Frontal cortex (tissue), 4 donors: ENCODE data around the gene AJUBA. TPM values are rescaled to one million over a fixed set of nuclear protein-coding genes. Genes with fewer than 3 reads are reported as not detected.
A peak's percentile ranks its signal among the peaks of the same experiment; 100 is the strongest.
"Not testable (repeated sequence)": the region's sequence is repeated elsewhere in the genome, so short reads cannot be mapped to it uniquely, and the experiment has no call there.

Source experiments
- DNase-seq, 2 donors: peaks; one replicate each; pipeline ENCODE4 v3.0.0; 2012; ENCODE audit warnings: low spot score in 2 of 2
- FAIRE-seq: peaks from 2 replicates; lab custom pipeline; 2012; peaks lifted over from hg19 to GRCh38; lab: Jason Lieb, UNC
- total RNA-seq: library from RNA; depleted of rRNA; stranded (reverse); fragments of >200 nt; gene quantifications from one replicate; pipeline ENCODE4 v1.2.3, GENCODE V29; 2014
- donor health status: control.
- donor health status: control.
- donor health status: control.

AJUBA gene
- 4.5 TPM for total RNA-seq

DNA sequence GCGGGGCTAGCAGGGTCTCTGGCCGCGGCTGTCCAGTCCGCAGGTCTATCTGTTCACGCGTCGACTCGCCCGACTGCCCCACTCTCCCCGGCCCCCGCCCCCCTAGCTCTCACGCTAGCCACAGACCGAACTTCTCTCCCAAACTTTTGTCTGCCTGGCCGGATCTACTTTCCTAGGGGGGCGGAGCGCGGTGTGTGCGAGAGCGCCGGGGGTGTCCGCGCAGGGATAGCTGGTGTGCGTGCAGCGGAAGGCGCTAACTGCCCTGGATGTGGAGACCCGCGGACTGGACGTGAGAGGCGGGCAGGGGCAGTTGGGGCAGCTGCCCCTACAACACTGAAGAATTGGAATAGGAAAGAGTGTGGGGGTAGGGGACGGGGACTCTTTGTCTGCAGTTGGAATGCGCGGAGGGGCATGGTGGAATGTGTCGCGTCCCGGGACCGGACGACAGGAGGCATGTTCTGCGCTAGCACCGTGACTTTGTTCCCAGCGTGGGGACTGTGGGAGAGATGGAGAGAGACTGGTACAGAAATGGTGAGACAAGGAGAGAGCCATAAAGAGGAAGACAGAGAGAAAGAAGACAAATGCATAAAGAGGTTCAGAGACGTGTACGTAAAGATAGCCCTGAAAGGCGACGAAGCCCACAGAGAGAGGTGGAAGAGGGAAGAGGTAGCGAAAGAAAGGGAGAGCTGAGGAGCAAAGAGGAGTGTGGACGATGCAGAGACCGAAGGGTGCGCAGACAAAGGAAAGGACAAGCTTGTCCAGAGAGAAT, at the start of gene AJUBA:
AJUBA (minus strand) TSS at position 75 of the 769 bp plus-strand sequence. CDS start 285 bp downstream, outside the sequence.
- FAIRE-seq (no peak), DNase-seq (peak; percentile 67 to 81)

DNA sequence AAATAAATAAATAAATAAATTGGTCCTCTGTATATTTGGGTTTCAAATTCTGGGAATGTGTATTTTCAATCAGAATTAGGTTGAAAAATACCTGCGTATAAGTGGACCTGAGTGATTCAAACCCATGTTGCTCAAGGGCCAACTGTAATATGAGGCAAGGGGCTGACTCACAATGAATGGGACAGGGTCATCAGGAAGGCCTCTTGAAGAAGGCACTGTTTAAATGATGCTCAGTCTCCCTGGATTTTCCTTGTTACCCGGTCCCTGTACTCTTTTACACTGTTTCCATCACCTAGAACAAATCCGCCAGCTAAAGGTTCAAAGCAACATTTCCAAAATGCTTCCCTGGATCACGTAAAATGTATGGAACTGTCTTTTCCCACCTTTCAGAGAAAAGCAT, 48.6 kb upstream of the AJUBA start:
- DNase-seq (no peak), FAIRE-seq (no peak)

GRCh38 chr14:23028799-23029198, 46.4 kb upstream of the AJUBA start:
- DNase-seq (no peak), FAIRE-seq (no peak)

- no peak for FAIRE-seq
- DNase-seq = no peak
These were observed 42.9 kb upstream of the AJUBA start for GRCh38 chr14:23025151-23025814.

DNA sequence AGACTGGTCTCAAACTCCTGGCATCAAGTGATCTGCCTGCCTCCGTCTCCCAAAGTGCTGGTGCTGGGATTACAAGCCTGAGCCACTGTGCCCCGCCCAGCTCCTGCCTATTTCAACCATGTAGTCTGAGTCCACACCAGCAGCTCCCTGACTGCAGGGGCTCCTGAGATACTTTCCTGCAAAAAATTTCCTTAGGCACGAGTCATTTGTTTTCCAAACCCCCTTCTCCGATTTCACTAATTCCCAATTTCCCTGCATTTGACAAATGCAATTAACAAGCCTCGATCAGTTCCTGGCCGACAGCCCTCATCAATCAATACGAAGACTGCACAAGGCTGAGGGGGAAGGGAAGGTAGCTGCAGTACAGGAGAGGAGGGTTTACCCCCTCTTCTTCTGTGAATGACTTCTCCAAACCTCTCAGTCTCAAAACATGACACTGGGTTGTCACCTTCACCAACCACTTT, 42.3 kb upstream of the AJUBA start:
- no peak for DNase-seq
- FAIRE-seq = no peak

DNA sequence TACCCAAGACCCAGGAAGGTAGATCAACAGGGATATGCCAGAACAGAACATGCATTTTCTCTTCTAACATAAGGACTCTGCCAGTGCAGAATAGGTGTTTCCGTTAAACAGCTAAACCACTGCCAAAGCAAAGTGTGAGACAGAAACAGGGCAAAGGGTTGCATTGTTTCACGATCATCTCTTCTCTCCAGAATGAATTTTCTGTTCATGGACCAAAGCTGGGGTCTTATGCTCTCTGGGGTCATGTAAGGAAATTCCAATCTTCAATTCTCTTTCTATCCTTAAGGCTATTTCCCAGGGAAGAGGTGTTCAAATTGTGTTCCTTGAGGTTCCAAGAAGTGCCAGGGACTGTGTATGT, 41.4 kb upstream of the AJUBA start:
- DNase-seq = no peak
- FAIRE-seq = no peak

GRCh38 chr14:23023022-23023794, 40.9 kb upstream of the AJUBA start:
- DNase-seq = no peak
- no peak for FAIRE-seq

DNA sequence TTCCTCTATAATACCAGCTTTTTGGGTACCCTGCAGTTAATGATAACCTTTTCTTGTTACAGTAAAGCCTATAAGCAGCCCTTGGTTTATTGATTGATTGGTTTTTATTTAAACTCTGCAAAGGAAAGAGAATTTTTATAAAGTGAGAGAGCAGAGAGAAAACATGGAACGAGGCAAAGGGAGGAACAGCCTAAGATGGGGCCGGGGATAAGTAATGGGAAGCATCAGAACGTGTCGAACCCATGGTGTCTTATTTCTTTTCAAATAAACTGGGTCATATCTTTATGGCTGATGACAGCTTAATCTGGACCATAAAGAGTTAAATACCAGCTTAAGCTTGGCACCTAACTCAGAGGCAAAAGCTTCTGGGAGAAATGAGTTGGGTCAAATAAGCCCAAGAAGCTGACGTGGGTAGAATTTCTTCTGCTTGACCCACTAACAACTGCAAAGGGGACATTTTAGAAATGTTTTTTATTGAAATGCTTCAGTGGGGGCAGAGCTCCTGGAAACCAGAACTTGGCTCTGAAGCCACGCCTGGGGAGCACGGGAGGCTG, 39.6 kb upstream of the AJUBA start:
- DNase-seq (no peak), FAIRE-seq (no peak)

DNA sequence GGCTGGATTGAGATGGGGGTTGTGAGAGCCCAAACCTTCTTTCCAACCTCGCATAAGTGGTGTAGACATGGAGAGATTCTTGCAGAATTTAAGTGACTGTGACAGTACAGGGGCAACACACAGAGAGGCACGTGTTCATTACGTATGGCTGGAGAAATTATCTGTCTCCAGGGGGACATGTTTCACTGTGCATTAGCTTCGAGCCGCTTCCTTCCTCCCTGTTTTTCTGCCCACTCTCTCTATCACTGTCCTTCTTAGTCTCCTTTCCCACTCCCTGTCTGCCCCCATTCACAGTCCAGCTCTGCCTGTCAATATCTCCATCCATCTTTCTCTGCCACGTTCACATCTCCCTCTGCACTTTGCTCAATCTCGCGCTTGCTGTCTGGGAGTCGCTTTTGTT, 39.1 kb upstream of the AJUBA start:
- no peak for FAIRE-seq

DNA sequence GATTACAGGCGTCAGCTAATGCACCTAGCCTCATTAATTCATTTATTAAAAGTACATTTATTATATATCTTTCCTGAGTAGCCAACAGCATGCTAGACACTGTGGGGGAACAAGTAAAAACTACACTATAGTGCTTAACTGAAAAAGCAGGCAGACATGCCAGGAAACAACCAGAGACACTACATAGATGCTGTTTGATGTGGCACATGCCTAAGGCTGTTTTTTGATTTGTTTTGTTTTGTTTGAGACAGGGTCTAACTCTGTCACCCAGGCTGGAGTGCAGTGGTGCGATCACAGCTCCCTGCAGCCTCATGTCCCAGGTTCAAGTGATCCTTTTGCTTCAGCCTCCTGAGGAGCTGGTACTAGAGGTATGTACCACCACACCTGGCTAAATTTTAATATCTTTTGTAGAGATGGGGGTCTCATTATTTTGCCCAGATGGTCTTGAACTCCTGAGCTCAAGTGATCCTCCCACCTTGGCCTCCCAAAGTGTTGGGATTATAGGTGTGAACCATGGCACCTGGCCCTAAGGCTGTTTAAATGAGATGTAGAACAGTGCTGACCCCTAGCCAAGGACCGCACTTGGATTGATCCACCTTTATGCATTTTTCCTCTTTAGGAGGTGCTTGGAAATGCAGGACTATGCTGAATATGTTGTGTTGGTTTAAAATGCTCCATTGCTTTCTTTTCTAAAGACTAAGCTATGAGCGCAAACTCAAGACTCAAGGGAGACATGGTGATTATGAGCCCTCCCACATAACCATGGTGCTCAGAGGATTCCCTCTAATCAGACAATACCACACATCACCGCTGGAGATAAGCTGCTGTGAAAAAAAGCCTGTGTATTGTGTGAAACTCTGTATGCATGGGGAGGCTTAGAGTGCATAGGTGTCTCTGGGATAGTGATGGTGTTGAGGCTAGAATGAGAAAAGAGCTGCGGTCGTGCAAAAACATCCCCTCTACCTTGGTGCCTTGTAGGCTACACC, 38.1 kb upstream of the AJUBA start:
- FAIRE-seq = no peak
- DNase-seq = no peak

More for the DNA sequence above, 39.1 kb upstream of the AJUBA start:
- no peak for DNase-seq

DNA sequence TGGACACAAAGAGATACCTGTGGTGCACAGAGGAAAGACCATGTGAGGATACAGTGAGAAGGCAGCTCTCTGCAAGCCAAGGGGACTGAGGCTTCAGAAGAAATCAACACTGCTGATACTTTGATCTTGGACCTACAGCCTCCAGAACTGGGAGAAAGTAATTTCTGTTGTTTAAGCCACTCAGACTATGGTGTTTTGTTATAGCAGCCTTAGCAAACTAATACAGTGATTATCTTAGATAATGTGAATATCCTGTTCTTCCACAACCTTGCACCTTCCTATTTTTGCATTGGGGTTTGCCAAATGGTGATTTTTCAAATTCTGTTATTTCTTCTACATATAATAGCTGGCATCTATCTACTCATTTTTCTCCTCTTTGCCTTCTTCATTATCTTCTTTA, 35.8 kb upstream of the AJUBA start:
- DNase-seq (no peak), FAIRE-seq (no peak)

GRCh38 chr14:23017091-23017490, 34.7 kb upstream of the AJUBA start:
- no peak for FAIRE-seq
- DNase-seq = no peak

- DNase-seq = no peak
- FAIRE-seq = no peak
These were observed 33.3 kb upstream of the AJUBA start for GRCh38 chr14:23015618-23016017.

GRCh38 chr14:23013749-23014054, 31.4 kb upstream of the AJUBA start:
- FAIRE-seq = not testable (repeated sequence)

GRCh38 chr14:23013054-23013748, 30.9 kb upstream of the AJUBA start:
- no peak for DNase-seq
- no peak for FAIRE-seq

More at GRCh38 chr14:23013749-23014054, 31.4 kb upstream of the AJUBA start:
- DNase-seq = not testable (repeated sequence)

- FAIRE-seq = no peak
- peak; percentile 80 to 82 for DNase-seq
These were observed 27.8 kb upstream of the AJUBA start, which contains the start of gene C14orf93 for GRCh38 chr14:23009939-23010726. Gene C14orf93, minus strand, starts transcription at chr14:23010143. Its CDS starts 11,120 bp downstream, at chr14:22999023.

- FAIRE-seq (no peak), DNase-seq (no peak)
These were observed 27.2 kb upstream of the AJUBA start for GRCh38 chr14:23009483-23009938.

DNA sequence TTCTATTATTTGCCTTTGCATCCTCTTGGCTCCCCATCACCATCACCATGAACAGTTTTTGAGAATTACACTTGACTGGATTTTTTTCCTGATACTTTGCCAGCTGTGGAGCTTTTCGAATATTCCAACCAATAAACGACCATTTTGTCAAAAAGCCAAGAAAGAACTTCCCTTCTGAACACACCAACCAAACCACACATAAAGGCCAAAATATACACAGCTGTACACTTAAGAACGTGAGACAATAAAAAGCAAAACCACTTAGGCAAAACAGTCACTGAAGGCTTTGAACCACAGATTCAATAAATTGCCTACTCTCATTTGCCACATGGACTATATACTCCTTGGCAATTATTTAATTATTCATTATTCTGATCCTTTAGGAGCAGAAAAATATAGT, 26.5 kb upstream of the AJUBA start:
- DNase-seq (no peak), FAIRE-seq (no peak)
